ENCODE results near the gene MORN1. TPM values are rescaled to one million over a fixed set of nuclear protein-coding genes. Genes with fewer than 3 reads are reported as not detected.

Gene MORN1
- polyA plus RNA-seq, 3 donors from 2014 or later = 0.89 to 4.0 (median 3.9) TPM

DNA sequence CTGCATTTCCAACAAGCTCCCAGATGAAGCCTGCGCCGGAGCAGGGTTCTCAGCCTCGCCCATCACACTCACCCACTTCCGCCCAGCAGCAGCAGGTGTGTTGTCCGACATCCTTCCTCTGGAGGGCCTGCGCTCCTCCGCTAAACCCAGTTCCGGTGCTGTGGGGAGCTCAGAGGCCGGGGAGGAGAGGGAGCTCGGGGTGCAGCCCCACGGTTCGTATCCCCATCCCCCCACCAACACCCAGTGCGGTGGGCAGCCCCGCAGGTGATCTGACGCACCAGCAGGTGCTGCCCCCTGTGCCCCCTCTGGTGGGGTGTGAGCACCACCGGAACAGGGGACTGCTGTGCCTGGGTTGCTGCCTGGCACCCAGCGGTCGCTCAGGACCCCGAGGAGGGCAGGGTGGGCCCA is 24.5 kb upstream of the MORN1 start:
- H3K36me3 Mint-ChIP-seq = no peaks in the 10 kb centered on the region
- peak overlapping the region; percentile 78 to 91 (median 89) for H3K4me3 Mint-ChIP-seq
- peaks cover 31 to 43% of the 10 kb centered on the region in 2 donors for H3K4me1 Mint-ChIP-seq
- H3K9me3 Mint-ChIP-seq = no peaks in the 10 kb centered on the region
- peaks cover 0 to 6% (median 3%) of the 10 kb centered on the region in 3 donors for H3K27me3 Mint-ChIP-seq (ENCODE audit: low read depth in 3 of 3)
- peak overlapping the region; percentile 72 to 95 (median 91) for H3K27ac Mint-ChIP-seq
- peak; percentile 48 to 52 (median 48) for DNase-seq

DNA sequence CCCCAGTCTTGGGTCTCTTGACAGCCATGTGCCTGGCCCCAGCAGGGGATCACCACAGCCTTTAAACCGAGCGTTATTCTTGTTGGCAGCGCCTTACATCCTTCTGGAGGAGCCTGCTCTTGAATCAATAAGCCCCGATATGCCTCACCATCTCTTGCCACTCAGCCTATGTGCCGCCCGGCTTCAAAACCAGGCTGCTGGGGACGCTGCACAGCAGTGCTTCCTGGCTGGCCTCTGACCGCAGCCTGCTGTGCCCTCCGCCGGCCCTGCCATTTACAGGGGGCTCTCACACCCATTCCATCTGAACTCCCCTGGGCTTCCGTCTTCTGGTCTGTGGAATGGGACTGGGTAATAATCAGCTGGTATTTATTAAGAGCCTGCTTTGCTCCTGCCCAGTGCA is 24.0 kb upstream of the MORN1 start:
- peaks cover 33 to 48% of the 10 kb centered on the region in 2 donors for H3K4me1 Mint-ChIP-seq
- H3K4me3 Mint-ChIP-seq = peak overlapping the region; percentile 78 to 91 (median 89)
- DNase-seq = peak in 2 of 3 donors; percentile 8 to 27
- peak overlapping the region; percentile 72 to 95 (median 91) for H3K27ac Mint-ChIP-seq
- H3K36me3 Mint-ChIP-seq = no peaks in the 10 kb centered on the region
- H3K9me3 Mint-ChIP-seq = no peaks in the 10 kb centered on the region
- peaks cover 0 to 6% (median 3%) of the 10 kb centered on the region in 3 donors for H3K27me3 Mint-ChIP-seq (ENCODE audit: low read depth in 3 of 3)

DNA sequence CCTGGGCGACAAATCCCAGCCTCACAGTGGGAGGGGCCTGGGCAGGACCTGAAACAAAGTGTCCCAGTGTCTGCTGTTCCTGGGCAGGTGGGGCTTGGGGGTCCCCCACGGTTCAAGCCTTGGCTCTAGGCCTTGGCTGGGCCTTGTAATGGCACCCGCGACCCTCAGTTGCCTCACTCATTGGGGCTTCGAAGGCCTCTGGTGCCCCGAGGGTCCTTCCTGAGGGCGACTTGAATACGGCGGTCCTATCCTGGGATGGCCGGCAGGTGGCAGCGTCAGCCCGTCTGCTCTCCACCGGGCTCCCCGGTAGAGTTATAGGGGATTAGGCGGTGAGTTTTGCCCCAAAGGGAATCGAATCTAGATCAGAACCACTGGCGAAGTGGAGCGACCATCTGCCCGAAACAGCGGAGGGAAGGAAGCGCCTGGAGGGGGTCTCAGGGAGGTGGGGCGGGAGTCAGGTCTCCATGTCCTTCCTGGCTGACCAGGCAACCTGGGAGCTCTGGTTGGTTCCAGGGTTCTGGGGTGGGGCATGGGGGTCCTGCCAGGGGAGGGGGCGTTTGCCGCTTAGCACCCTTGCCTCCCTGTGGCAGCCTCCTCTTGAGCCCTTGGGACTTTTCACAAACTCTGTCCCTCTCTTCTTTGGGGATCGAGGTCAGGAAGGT is 23.1 kb upstream of the MORN1 start:
- no peaks in the 10 kb centered on the region for H3K9me3 Mint-ChIP-seq
- H3K36me3 Mint-ChIP-seq = no peaks in the 10 kb centered on the region
- H3K4me3 Mint-ChIP-seq = peak overlapping the region; percentile 78 to 91 (median 89)
- H3K27ac Mint-ChIP-seq = peak overlapping the region; percentile 87 to 95 (median 92)
- peaks cover 33 to 49% of the 10 kb centered on the region in 2 donors for H3K4me1 Mint-ChIP-seq
- peaks cover 0 to 7% (median 3%) of the 10 kb centered on the region in 3 donors for H3K27me3 Mint-ChIP-seq (ENCODE audit: low read depth in 3 of 3)
- peak; percentile 75 to 79 (median 76) for DNase-seq

GRCh38 chr1:2413495-2414296 is 22.3 kb upstream of the MORN1 start:
- H3K36me3 Mint-ChIP-seq = no peaks in the 10 kb centered on the region
- H3K9me3 Mint-ChIP-seq = no peaks in the 10 kb centered on the region
- DNase-seq = no peak
- peak overlapping the region; percentile 87 to 95 (median 92) for H3K27ac Mint-ChIP-seq
- H3K27me3 Mint-ChIP-seq (ENCODE audit: low read depth in 3 of 3) = peaks cover 0 to 7% (median 0%) of the 10 kb centered on the region in 3 donors
- peaks cover 33 to 49% of the 10 kb centered on the region in 2 donors for H3K4me1 Mint-ChIP-seq
- H3K4me3 Mint-ChIP-seq = peak overlapping the region; percentile 78 to 91 (median 89)

DNA sequence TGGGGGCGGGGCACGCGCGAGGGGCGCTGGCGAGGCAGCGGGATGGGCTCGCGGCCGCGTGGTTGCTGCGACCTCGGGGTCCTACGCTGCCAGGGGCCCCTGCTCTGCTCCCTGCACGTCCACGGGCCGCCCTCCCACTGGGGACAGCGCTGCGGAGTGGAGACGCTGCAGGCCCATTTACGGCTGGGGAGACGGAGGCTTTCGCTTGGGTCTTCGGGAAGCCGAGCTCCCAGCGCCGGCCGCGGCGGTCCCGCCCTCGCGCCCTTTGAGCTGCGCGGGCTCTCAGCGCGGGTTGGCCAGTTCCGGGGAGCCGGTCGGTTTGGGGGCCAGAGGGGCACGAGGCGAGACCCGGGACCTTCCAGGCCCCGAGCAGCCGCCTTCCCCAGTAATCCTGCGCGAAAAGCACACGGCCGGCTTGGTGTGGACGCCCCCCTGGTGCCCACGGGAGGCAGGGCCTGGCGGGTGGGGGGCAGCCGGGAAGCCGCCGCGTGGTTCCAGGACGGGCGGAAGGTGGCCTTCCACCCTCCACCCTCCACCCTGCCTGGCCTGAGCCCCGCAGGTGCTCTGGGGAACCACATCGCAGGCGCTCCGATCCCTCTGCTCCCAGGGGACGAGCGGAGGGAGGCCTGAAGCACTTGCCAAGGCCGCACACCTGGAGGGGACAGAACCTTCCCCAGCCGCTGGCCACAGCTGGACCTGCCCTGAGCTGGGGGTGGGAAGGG is 21.6 kb upstream of the MORN1 start:
- Mint-ChIP-seq H3K4me1 (peaks cover 33 to 46% of the 10 kb centered on the region in 2 donors), H3K4me3 (peak overlapping the region in 4 of 5 donors; percentile 57 to 83 (median 74)), H3K36me3 (no peaks in the 10 kb centered on the region), H3K9me3 (no peaks in the 10 kb centered on the region), H3K27ac (no peak overlapping the region), H3K27me3 (ENCODE audit: low read depth in 3 of 3) (peaks cover 0 to 7% (median 0%) of the 10 kb centered on the region in 3 donors)
- DNase-seq = no peak

- peaks cover 0 to 7% (median 0%) of the 10 kb centered on the region in 3 donors for H3K27me3 Mint-ChIP-seq (ENCODE audit: low read depth in 3 of 3)
- H3K36me3 Mint-ChIP-seq = no peaks in the 10 kb centered on the region
- peak within 1 kb of the TSS; percentile 76 to 90 (median 84) for H3K4me3 Mint-ChIP-seq
- peak within 1 kb of the TSS in 5 of 6 donors; percentile 62 to 89 (median 81) for H3K27ac Mint-ChIP-seq
- peak; percentile 97 to 98 (median 98) for DNase-seq
- H3K9me3 Mint-ChIP-seq = no peaks in the 10 kb centered on the region
- H3K4me1 Mint-ChIP-seq = peaks cover 33 to 45% of the 10 kb centered on the region in 2 donors
These were observed 21.0 kb upstream of the MORN1 start, which contains the start of gene PEX10 for GRCh38 chr1:2412395-2412772. Gene PEX10 (minus strand): TSS chr1:2412564. CDS start chr1:2412502, 62 bp downstream.

- Mint-ChIP-seq H3K4me1 (peaks cover 29 to 40% of the 10 kb centered on the region in 2 donors), H3K36me3 (no peaks in the 10 kb centered on the region), H3K9me3 (no peaks in the 10 kb centered on the region), H3K4me3 (peak overlapping the region; percentile 72 to 84 (median 82)), H3K27me3 (ENCODE audit: low read depth in 3 of 3) (peaks cover 0 to 8% (median 0%) of the 10 kb centered on the region in 3 donors), H3K27ac (peak overlapping the region in 5 of 6 donors; percentile 55 to 87 (median 81))
- no peak for DNase-seq
These were observed 20.5 kb upstream of the MORN1 start for GRCh38 chr1:2411801-2412394.

GRCh38 chr1:2409745-2410144 is 18.4 kb upstream of the MORN1 start:
- Mint-ChIP-seq H3K4me1 (peaks cover 14 to 21% of the 10 kb centered on the region in 2 donors), H3K27me3 (ENCODE audit: low read depth in 3 of 3) (peaks cover 0 to 8% (median 0%) of the 10 kb centered on the region in 3 donors), H3K9me3 (no peaks in the 10 kb centered on the region), H3K36me3 (no peaks in the 10 kb centered on the region), H3K27ac (no peak overlapping the region), H3K4me3 (no peak overlapping the region)
- DNase-seq = no peak

DNA sequence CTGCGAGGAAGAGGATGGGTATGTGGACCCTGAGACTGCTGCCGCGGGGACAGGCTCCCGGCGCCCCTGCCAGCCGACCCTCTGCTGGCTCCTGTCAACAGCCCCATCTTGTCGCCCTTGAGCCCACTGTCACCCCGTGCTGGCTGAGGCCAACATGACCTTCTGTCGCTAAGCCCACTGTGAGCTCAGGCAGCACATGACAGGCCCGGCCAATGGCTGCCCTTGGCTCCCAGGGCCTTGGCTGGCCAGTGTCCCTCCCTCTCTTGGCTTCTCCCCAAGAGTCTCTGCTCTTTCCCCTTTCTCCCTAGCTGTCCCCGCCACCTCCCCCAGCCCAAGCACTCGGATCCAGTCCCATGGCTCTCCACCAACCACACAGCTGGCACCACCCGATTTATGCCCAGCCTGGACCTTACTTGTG is 17.5 kb upstream of the MORN1 start:
- no peak for DNase-seq

DNA sequence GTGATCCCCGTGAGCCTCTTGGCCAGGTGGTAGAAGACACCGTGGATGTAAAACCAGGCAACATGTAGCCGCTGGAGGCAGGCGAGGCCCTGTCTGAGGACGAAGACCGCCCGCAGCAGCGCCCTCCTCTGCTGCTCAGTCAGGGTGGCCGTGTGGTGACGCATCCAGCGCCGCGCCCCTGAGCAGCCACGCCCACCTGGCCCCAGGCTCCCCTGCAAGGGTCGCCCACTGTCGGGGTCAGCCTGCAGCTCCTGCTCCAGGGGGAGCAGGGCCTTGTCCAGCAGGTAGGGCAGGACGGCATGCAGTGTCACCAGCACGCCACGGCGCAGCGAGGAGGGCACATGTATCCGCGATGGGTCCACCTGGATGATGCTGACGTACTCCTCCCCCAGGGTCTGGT is 17.1 kb upstream of the MORN1 start:
- Mint-ChIP-seq H3K27ac (no peak overlapping the region), H3K4me1 (peaks cover 12 to 18% of the 10 kb centered on the region in 2 donors), H3K27me3 (ENCODE audit: low read depth in 3 of 3) (peaks cover 0 to 5% (median 0%) of the 10 kb centered on the region in 3 donors), H3K4me3 (no peak overlapping the region), H3K9me3 (no peaks in the 10 kb centered on the region), H3K36me3 (peaks cover 0 to 5% (median 1%) of the 10 kb centered on the region in 3 donors)
- no peak for DNase-seq

More for the DNA sequence above, 17.5 kb upstream of the MORN1 start:
- H3K27ac Mint-ChIP-seq = no peak overlapping the region
- H3K27me3 Mint-ChIP-seq (ENCODE audit: low read depth in 3 of 3) = peaks cover 0 to 5% (median 0%) of the 10 kb centered on the region in 3 donors
- peaks cover 10 to 19% of the 10 kb centered on the region in 2 donors for H3K4me1 Mint-ChIP-seq
- no peaks in the 10 kb centered on the region for H3K9me3 Mint-ChIP-seq
- peak overlapping the region in 1 of 5 donors; percentile 27 for H3K4me3 Mint-ChIP-seq
- H3K36me3 Mint-ChIP-seq = peaks cover 0 to 4% (median 0%) of the 10 kb centered on the region in 3 donors

DNA sequence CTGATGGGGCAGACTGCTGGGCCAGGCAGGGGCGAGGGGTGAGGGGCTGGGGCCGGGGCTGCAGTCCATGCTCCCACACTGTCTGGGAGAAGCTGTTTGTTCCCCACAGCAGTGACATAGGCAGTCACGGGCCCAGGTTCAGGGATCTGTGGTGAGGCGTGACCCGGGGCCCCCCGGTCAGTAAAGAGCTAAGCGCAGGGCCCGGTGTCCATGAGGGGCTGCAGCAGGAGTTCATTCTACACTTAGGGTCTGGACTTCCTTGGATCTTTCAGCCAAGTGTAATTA is 16.6 kb upstream of the MORN1 start:
- Mint-ChIP-seq H3K27me3 (ENCODE audit: low read depth in 3 of 3) (peaks cover 0 to 5% (median 0%) of the 10 kb centered on the region in 3 donors), H3K4me3 (no peak overlapping the region), H3K4me1 (peaks cover 12 to 18% of the 10 kb centered on the region in 2 donors), H3K9me3 (no peaks in the 10 kb centered on the region), H3K36me3 (peaks cover 2 to 6% (median 3%) of the 10 kb centered on the region in 3 donors), H3K27ac (no peak overlapping the region)
- no peak for DNase-seq

DNA sequence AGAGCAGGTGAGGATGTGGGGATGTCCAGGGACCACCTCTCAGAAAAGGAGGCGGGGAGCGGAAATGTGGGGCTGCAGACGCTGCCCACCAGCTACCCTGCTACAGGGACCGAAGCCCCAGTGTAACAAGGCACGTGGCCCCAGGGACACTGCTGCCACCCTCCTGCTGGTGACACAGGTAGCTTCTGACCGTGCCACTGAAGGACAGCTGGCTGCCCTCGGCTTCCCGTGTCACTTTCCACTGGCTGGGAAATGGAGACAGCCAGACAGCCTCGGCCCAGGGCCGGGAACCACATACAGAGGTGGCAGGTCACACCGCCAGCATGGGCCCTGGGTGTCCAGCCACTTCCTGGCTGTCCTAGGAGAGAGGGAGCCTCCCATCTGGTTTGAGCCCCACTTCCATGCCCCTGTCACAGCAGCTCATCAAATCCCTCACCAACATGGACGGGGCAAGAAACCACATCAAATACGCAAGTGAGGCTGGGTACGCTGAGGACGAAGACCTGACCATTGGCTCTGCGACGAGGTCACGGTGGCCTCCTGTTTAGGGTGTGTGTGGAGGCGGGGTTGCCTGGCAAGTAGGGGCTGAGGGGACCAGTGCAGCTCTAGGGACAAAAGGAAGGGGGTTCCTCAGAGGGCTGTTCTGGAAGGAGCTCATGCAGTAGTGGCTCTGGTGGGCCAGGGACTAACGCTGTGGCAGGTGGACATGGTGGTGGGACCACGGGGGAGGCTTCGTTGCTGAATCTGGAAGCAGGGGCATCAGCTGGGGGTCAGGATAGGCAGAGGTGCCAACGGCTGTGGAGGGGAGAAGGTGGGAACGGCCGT is 16.0 kb upstream of the MORN1 start:
- peak overlapping the region in 3 of 6 donors; percentile 3 to 53 (median 16) for H3K27ac Mint-ChIP-seq
- H3K36me3 Mint-ChIP-seq = peaks cover 3 to 9% (median 4%) of the 10 kb centered on the region in 3 donors
- no peak overlapping the region for H3K4me3 Mint-ChIP-seq
- no peak for DNase-seq
- peaks cover 0 to 3% (median 0%) of the 10 kb centered on the region in 3 donors for H3K27me3 Mint-ChIP-seq (ENCODE audit: low read depth in 3 of 3)
- H3K4me1 Mint-ChIP-seq = peaks cover 12 to 19% of the 10 kb centered on the region in 2 donors
- H3K9me3 Mint-ChIP-seq = no peaks in the 10 kb centered on the region
